GM18505 (cell line): ENCODE data around the gene ZNF454.

Source experiments
- ATAC-seq: cut with Tn5 transposase; IDR thresholded peaks from one replicate; pipeline ENCODE4 v1.9.1; 2021; ENCODE audit not compliant: unreplicated experiment
- POLR2A ChIP-seq: IDR thresholded peaks from 4 replicates; pipeline ENCODE4 v1.6.1; 2011; ENCODE audit warnings: borderline replicate concordance; ENCODE audit not compliant: insufficient read depth, insufficient read length; ENCODE audit errors: extremely low read depth

Gene ZNF454

GRCh38 chr5:178988436-178989220 is 47.6 kb downstream of the ZNF454 start:
- ATAC-seq = no peak
- TF ChIP-seq POLR2A = no peak

GRCh38 chr5:178989311-178989710 is 48.3 kb downstream of the ZNF454 start:
- no peak for ATAC-seq
- TF ChIP-seq POLR2A = no peak

DNA sequence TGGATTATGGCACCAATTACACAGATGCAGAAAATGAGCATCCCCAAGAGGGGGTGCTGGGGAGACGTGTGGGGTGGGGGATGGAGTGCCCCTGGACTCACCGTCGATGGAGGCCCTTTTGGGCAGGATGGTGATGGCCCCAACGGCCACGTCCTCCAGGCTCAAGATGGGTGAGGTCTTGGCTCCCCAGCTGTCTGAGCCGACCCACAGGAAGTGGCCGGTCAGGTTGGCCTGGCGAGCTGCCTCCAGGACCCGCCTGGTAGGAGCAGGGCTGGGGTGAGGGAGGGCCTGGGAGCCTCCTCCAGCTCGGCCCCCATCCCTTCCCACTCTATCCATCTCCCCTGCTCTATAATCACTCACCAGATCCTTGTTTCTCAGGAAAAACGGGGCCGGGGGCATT is 49.5 kb downstream of the ZNF454 start:
- ATAC-seq = no peak
- no peak for TF ChIP-seq POLR2A

DNA sequence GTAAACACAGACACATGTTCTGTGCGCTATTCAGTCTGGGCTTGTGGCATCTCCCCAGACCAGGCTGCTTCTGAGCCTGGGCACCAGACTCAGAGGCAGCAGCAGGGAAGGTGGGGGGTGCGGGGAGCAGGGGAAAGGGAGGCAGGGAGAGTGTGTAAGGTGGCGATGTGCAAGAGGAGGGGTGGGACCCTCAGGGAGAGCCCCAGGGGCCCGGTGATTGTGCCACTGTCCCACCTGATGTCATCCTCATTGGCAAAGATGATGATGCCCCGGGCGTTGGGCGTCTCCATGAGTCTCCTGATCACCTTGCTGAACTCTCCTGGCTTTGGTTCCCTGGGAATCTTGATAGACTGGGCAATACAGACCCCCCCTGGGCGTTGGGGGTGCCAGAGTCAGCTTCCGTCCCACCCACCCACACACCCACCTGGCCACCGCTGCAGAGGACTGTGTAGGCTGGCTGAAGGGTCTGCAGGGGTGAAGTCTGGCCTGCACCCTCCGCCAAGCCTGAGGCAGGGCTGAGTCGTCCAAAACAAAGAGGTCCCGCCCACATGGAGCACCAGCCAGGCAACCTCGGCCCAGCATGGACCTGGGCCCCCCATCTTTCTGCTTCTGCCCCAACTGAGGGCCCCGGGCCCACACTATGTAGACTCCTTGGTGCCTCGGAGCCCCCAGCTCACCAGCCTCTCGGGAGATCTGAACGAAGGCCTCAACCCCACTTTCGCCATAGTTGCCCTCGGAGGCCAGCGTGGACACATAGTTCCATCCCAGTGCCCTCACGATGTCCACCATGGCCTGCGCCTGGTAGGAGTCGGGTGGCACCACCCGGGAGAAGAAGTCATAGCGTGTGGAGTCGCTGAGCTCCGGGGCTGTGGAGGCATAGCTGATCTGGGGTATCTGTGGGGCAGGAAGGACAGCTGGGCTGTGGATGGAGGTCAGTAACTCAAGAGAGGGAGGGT is 50.5 kb downstream of the ZNF454 start:
- ATAC-seq = no peak
- TF ChIP-seq POLR2A = no peak

DNA sequence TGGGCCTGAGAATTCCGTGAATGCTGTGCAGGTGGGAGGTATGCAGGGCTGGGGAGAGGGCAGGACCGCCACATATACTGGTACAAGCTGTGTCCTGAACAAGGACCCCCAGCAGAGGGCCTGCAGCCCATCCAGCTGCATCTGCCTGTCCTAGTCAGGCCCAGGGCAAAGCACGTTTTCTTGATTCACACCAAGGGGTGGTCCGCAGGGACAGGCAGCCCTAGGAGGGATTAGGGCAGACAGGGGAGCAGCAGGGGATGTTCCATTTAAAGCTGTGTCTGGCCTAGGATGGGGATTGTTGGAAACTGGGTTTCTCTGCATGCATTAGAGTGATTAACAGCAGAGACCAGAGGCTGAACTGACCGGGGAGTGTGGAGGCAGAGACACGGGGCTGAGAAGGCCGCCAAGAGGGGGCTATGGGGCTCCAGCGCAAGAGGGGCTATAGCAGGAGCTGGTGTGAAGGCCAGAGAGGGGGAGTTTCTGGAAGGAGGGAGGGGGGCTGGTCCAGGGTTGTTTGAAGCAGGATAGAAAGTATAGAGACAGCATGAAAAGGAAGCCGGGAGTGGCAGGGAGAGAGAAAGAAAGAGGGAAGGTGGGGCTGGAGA is 51.4 kb downstream of the ZNF454 start:
- no peak for TF ChIP-seq POLR2A

GRCh38 chr5:178993236-178993765 is 52.3 kb downstream of the ZNF454 start:
- no peak for TF ChIP-seq POLR2A
- ATAC-seq = no peak

More for the DNA sequence above, 51.4 kb downstream of the ZNF454 start:
- ATAC-seq = no peak

- no peak for TF ChIP-seq POLR2A
- ATAC-seq = no peak
Observed at GRCh38 chr5:178993955-178994579, 53.1 kb downstream of the ZNF454 start.

- no peak for TF ChIP-seq POLR2A
- ATAC-seq = no peak
Observed at GRCh38 chr5:178994580-178995340, 53.8 kb downstream of the ZNF454 start, which contains the start of gene GRM6. GRM6 (minus strand) TSS chr5:178995320; CDS start chr5:178994944, 376 bp downstream.

GRCh38 chr5:178995341-178995690 is 54.3 kb downstream of the ZNF454 start:
- TF ChIP-seq POLR2A = no peak
- ATAC-seq = no peak

DNA sequence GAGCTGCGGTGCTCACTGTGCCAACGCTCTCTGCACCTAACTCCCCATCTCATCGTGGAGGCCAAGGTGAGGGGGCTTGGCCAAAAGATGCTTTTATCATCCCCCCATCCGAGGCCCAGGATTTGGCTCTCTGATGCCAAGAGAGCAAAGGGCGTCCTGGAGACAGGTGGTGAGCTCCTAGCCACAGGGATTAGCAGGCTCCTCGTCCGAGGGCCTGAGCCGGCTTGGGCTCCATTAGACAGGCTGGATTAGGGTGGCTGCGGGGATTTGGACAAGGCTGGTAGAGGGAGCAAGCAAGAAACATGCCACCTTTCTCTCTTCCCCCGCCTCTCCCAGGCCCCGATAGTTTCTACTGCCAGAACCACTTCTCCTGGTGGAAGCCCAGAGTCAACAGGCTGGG is 55.2 kb downstream of the ZNF454 start:
- TF ChIP-seq POLR2A = no peak
- no peak for ATAC-seq

DNA sequence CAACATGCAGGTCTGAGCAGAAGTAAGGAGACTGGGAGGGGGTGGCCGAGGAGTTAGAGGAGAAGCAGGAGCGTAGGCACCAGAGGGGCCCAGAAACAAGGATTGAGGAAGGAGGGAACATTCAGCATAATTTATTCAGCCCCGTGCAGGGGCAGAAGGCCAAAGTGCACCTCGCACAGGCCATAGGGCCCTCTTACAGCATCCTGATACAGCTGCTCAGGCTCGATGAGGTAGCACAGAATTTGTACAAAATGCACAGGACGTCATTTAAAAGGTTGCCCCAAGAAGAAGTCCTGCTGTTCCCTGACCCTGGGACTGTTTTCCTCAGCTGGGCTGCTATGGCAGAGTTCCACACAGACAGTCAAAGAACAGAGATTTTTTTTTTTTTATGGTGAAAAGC is 56.2 kb downstream of the ZNF454 start:
- TF ChIP-seq POLR2A = no peak
- ATAC-seq = no peak

- TF ChIP-seq POLR2A = no peak
- no peak for ATAC-seq
Observed at GRCh38 chr5:178998441-178998840, 57.4 kb downstream of the ZNF454 start.

- ATAC-seq = no peak
- no peak for TF ChIP-seq POLR2A
Observed at GRCh38 chr5:179006564-179006963, 65.6 kb downstream of the ZNF454 start.

DNA sequence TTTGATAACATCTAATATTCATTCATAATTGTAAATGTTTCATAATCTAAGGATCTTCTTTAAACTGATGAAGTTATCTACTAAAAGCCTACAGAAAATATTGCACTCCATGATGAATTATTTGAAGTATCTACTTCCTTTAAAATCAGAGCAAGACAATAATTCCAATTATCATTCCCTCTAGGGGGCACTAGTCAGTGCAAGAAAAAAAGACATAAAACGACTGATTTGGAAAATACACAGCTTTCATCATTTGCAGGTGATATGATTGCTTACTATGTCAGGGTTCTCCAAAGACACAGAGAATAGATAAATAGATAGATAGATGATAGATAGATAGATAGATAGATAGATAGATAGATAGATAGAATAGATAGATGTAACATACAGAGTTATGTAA is 67.7 kb downstream of the ZNF454 start:
- ATAC-seq = no peak
- no peak for TF ChIP-seq POLR2A
